Measurements from ENCODE around the gene COIL. TPM values are rescaled to one million over a fixed set of nuclear protein-coding genes. Genes with fewer than 3 reads are reported as not detected.

COIL gene
- total and polyA plus RNA-seq, 4 donors = 4.7 to 9.9 (median 6.5) TPM

DNA sequence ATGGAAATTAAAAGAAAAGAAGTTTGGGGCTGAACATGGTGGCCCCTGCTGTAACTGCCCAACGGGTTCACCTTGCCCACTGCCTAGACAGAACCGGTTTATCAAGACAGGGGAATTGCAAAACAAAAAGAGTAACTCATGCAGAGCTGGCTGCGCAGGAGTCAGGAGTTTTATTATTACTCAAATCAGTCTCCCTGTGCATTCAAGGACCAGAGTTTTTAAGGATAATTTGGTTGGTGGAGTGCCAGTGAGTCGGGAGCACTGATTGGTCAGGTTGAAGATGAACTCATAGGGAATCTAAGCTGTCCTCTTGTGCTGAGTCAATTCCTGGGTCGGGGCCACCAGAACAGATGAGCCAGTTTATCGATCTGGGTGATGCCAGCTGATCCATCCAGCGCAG, 12.7 kb upstream of the COIL start:
- WGBS = 84% methylated on average over 7 of the region's 7 CpGs
- TF ChIP-seq ZBTB33 (IDR thresholded peaks at IDR 0.05) (no peak), RAD21 (IDR thresholded peaks at IDR 0.05) (no peak), YY1 (IDR thresholded peaks at IDR 0.05) (no peak), EGR1 (IDR thresholded peaks at IDR 0.05; ENCODE audit: low read depth in 2 of 2) (no peak), GABPA (IDR thresholded peaks at IDR 0.05 in 1 of 2, conservative IDR thresholded peaks at IDR 0.05 in 1 of 2) (no peak), HNF4G (IDR thresholded peaks at IDR 0.05) (no peak), SP1 (IDR thresholded peaks at IDR 0.05) (no peak), HNF4A (conservative IDR thresholded peaks at IDR 0.05) (no peak), MAX (IDR thresholded peaks at IDR 0.05) (no peak), FOXA1 (IDR thresholded peaks at IDR 0.05) (no peak)
- TF ChIP-seq, protein P1, sequence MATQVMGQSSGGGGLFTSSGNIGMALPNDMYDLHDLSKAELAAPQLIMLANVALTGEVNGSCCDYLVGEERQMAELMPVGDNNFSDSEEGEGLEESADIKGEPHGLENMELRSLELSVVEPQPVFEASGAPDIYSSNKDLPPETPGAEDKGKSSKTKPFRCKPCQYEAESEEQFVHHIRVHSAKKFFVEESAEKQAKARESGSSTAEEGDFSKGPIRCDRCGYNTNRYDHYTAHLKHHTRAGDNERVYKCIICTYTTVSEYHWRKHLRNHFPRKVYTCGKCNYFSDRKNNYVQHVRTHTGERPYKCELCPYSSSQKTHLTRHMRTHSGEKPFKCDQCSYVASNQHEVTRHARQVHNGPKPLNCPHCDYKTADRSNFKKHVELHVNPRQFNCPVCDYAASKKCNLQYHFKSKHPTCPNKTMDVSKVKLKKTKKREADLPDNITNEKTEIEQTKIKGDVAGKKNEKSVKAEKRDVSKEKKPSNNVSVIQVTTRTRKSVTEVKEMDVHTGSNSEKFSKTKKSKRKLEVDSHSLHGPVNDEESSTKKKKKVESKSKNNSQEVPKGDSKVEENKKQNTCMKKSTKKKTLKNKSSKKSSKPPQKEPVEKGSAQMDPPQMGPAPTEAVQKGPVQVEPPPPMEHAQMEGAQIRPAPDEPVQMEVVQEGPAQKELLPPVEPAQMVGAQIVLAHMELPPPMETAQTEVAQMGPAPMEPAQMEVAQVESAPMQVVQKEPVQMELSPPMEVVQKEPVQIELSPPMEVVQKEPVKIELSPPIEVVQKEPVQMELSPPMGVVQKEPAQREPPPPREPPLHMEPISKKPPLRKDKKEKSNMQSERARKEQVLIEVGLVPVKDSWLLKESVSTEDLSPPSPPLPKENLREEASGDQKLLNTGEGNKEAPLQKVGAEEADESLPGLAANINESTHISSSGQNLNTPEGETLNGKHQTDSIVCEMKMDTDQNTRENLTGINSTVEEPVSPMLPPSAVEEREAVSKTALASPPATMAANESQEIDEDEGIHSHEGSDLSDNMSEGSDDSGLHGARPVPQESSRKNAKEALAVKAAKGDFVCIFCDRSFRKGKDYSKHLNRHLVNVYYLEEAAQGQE (IDR thresholded peaks at IDR 0.05) = no peak
- TF ChIP-seq, protein P2, sequence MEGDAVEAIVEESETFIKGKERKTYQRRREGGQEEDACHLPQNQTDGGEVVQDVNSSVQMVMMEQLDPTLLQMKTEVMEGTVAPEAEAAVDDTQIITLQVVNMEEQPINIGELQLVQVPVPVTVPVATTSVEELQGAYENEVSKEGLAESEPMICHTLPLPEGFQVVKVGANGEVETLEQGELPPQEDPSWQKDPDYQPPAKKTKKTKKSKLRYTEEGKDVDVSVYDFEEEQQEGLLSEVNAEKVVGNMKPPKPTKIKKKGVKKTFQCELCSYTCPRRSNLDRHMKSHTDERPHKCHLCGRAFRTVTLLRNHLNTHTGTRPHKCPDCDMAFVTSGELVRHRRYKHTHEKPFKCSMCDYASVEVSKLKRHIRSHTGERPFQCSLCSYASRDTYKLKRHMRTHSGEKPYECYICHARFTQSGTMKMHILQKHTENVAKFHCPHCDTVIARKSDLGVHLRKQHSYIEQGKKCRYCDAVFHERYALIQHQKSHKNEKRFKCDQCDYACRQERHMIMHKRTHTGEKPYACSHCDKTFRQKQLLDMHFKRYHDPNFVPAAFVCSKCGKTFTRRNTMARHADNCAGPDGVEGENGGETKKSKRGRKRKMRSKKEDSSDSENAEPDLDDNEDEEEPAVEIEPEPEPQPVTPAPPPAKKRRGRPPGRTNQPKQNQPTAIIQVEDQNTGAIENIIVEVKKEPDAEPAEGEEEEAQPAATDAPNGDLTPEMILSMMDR (IDR thresholded peaks at IDR 0.05; ENCODE audit: low read depth, low read length, missing input control) = no peak
- Histone ChIP-seq H3K9ac (ENCODE audit: low read depth in 1 of 2, low read length in 2 of 2) (no peak overlapping the region), H3K27me3 (ENCODE audit: control insufficient read depth in 4 of 4, insufficient read depth in 4 of 4, low read length in 3 of 4) (no peaks in the 10 kb centered on the region), H3K4me3 (ENCODE audit: low read depth in 1 of 3, low read length in 3 of 3) (no peak overlapping the region), H3K4me1 (ENCODE audit: control insufficient read depth in 4 of 4, insufficient read depth in 4 of 4, low read length in 3 of 4) (peaks cover 0 to 12% (median 8%) of the 10 kb centered on the region in 4 donors), H3K36me3 (ENCODE audit: control insufficient read depth in 4 of 4, insufficient read depth in 3 of 4, low read depth in 1 of 4, low read length in 3 of 4) (no peaks in the 10 kb centered on the region), H3K27ac (ENCODE audit: low read depth in 1 of 2, low read length in 2 of 2) (no peak overlapping the region), H3K9me3 (ENCODE audit: control insufficient read depth in 4 of 4, low read length in 3 of 4) (no peaks in the 10 kb centered on the region)
- DNase-seq (ENCODE audit: low spot score) = no peak

- Histone ChIP-seq H3K27ac (ENCODE audit: low read depth in 1 of 2, low read length in 2 of 2) (no peak overlapping the region), H3K27me3 (ENCODE audit: control insufficient read depth in 4 of 4, insufficient read depth in 4 of 4, low read length in 3 of 4) (no peaks in the 10 kb centered on the region), H3K36me3 (ENCODE audit: control insufficient read depth in 4 of 4, insufficient read depth in 3 of 4, low read depth in 1 of 4, low read length in 3 of 4) (no peaks in the 10 kb centered on the region), H3K4me3 (ENCODE audit: low read depth in 1 of 3, low read length in 3 of 3) (no peak overlapping the region), H3K9me3 (ENCODE audit: control insufficient read depth in 4 of 4, low read length in 3 of 4) (no peaks in the 10 kb centered on the region), H3K9ac (ENCODE audit: low read depth in 1 of 2, low read length in 2 of 2) (no peak overlapping the region), H3K4me1 (ENCODE audit: control insufficient read depth in 4 of 4, insufficient read depth in 4 of 4, low read length in 3 of 4) (peaks cover 0 to 3% (median 2%) of the 10 kb centered on the region in 4 donors)
- DNase-seq (ENCODE audit: low spot score) = no peak
- WGBS = 38% methylated on average over 7 of the region's 7 CpGs
- TF ChIP-seq FOXA1 (IDR thresholded peaks at IDR 0.05) (no peak), SP1 (IDR thresholded peaks at IDR 0.05) (no peak), RXRA (IDR thresholded peaks at IDR 0.05) (no peak), TAF1 (conservative IDR thresholded peaks at IDR 0.05) (no peak), YY1 (IDR thresholded peaks at IDR 0.05) (no peak), MAX (IDR thresholded peaks at IDR 0.05) (no peak), ZBTB33 (IDR thresholded peaks at IDR 0.05) (no peak)
- TF ChIP-seq, protein P2 (IDR thresholded peaks at IDR 0.05; ENCODE audit: low read depth, low read length, missing input control) = no peak
Observed at GRCh38 chr17:56972111-56972730, 11.4 kb upstream of the COIL start.
